ENCODE data around the gene ZBTB33. TPM values are rescaled to one million over a fixed set of nuclear protein-coding genes. Genes with fewer than 3 reads are reported as not detected.

The ZBTB33 gene
- total RNA-seq, 4 donors from 2014 or later, result 5.6 to 16.1 (median 10.0) TPM

- Histone ChIP-seq H3K36me3 (no peaks in the 10 kb centered on the region), H3K4me3 (no peak overlapping the region), H3K9me3 (no peaks in the 10 kb centered on the region), H3K4me1 (no peaks in the 10 kb centered on the region), H3K27ac (peak overlapping the region in 1 of 4 donors; percentile 51), H3K27me3 (no peaks in the 10 kb centered on the region)
- WGBS, 2 donors (ENCODE audit: low coverage in 1 of 2), result 0 to 34% methylated on average over 1 of the region's 1 CpG
- no peak for DNase-seq
- no peak for TF ChIP-seq EP300 (IDR thresholded peaks at IDR 0.05; ENCODE audit: low read depth)
- TF ChIP-seq POLR2AphosphoS5 (IDR thresholded peaks at IDR 0.05), result no peak
- no peak for TF ChIP-seq CTCF (IDR thresholded peaks at IDR 0.05)
- TF ChIP-seq POLR2A (IDR thresholded peaks at IDR 0.05), result no peak
- in situ Hi-C loops (cut with MboI; ENCODE audit: low pct_ligation_motif_present in 1 of 4, low pct_unique_long_range_greater_than_20kb in 1 of 4, low sequenced_read_pairs in 3 of 4), result loop anchor here in 1 of 4 donors (25.0 kb wide), 1 partner anchor 193 kb away; the partner anchor contains the start of gene LAMP2
- intact Hi-C loops (cut with DNase I; ENCODE audit: low total_unique reads), result no loop called here
Measured at GRCh38 chrX:120269373-120270035, 18.9 kb downstream of the ZBTB33 start.

GRCh38 chrX:120270567-120270966, 20.0 kb downstream of the ZBTB33 start:
- in situ Hi-C loops (cut with MboI; ENCODE audit: low pct_ligation_motif_present in 1 of 4, low pct_unique_long_range_greater_than_20kb in 1 of 4, low sequenced_read_pairs in 3 of 4), result loop anchor here in 1 of 4 donors (25.0 kb wide), 1 partner anchor 192 kb away; the partner anchor contains the start of gene LAMP2
- Histone ChIP-seq H3K4me3 (no peak overlapping the region), H3K4me1 (no peaks in the 10 kb centered on the region), H3K9me3 (no peaks in the 10 kb centered on the region), H3K36me3 (no peaks in the 10 kb centered on the region), H3K27ac (no peak overlapping the region), H3K27me3 (no peaks in the 10 kb centered on the region)
- TF ChIP-seq POLR2A (IDR thresholded peaks at IDR 0.05), result no peak
- no peak for TF ChIP-seq EP300 (IDR thresholded peaks at IDR 0.05; ENCODE audit: low read depth)
- no peak for TF ChIP-seq POLR2AphosphoS5 (IDR thresholded peaks at IDR 0.05)
- TF ChIP-seq CTCF (IDR thresholded peaks at IDR 0.05), result no peak
- intact Hi-C loops (cut with DNase I; ENCODE audit: low total_unique reads), result no loop called here
- DNase-seq, result no peak
- WGBS, 2 donors (ENCODE audit: low coverage in 1 of 2), result 72% methylated on average over 4 of the region's 4 CpGs; no CpG with 5 or more reads in 1 of the 2 donors

GRCh38 chrX:120271218-120271617, 20.6 kb downstream of the ZBTB33 start:
- intact Hi-C loops (cut with DNase I; ENCODE audit: low total_unique reads), result no loop called here
- no peak for DNase-seq
- Histone ChIP-seq H3K4me1 (no peaks in the 10 kb centered on the region), H3K27me3 (no peaks in the 10 kb centered on the region), H3K9me3 (no peaks in the 10 kb centered on the region), H3K4me3 (no peak overlapping the region), H3K36me3 (no peaks in the 10 kb centered on the region), H3K27ac (no peak overlapping the region)
- WGBS, 2 donors (ENCODE audit: low coverage in 1 of 2), result 70 to 80% methylated on average over 2 of the region's 2 CpGs
- no peak for TF ChIP-seq EP300 (IDR thresholded peaks at IDR 0.05; ENCODE audit: low read depth)
- no peak for TF ChIP-seq CTCF (IDR thresholded peaks at IDR 0.05)
- no peak for TF ChIP-seq POLR2A (IDR thresholded peaks at IDR 0.05)
- no peak for TF ChIP-seq POLR2AphosphoS5 (IDR thresholded peaks at IDR 0.05)
- in situ Hi-C loops (cut with MboI; ENCODE audit: low pct_ligation_motif_present in 1 of 4, low pct_unique_long_range_greater_than_20kb in 1 of 4, low sequenced_read_pairs in 3 of 4), result loop anchor here in 1 of 4 donors (25.0 kb wide), 1 partner anchor 191 kb away; the partner anchor contains the start of gene LAMP2

GRCh38 chrX:120274145-120274544, 23.5 kb downstream of the ZBTB33 start:
- in situ Hi-C loops (cut with MboI; ENCODE audit: low pct_ligation_motif_present in 1 of 4, low pct_unique_long_range_greater_than_20kb in 1 of 4, low sequenced_read_pairs in 3 of 4) (loop anchor here in 1 of 4 donors (25.0 kb wide), 1 partner anchor 188 kb away; the partner anchor contains the start of gene LAMP2), intact Hi-C loops (cut with DNase I; ENCODE audit: low total_unique reads) (no loop called here)
- Histone ChIP-seq H3K4me3 (no peak overlapping the region), H3K9me3 (no peaks in the 10 kb centered on the region), H3K36me3 (no peaks in the 10 kb centered on the region), H3K27ac (no peak overlapping the region), H3K27me3 (no peaks in the 10 kb centered on the region), H3K4me1 (no peaks in the 10 kb centered on the region)
- DNase-seq, result no peak
- 43 to 60% methylated on average over 1 to 2 of the region's 2 CpGs for WGBS, 2 donors (ENCODE audit: low coverage in 1 of 2)
- TF ChIP-seq EP300 (IDR thresholded peaks at IDR 0.05; ENCODE audit: low read depth) (no peak), CTCF (IDR thresholded peaks at IDR 0.05) (no peak), POLR2AphosphoS5 (IDR thresholded peaks at IDR 0.05) (no peak), POLR2A (IDR thresholded peaks at IDR 0.05) (no peak)

Data from transverse colon (tissue), 4 donors.